ENCODE data around the gene NDUFB2. TPM values are rescaled to one million over a fixed set of nuclear protein-coding genes. Genes with fewer than 3 reads are reported as not detected.

The NDUFB2 gene
- total RNA-seq (67.9 and 77.3 TPM in 2 replicates), polyA plus RNA-seq (151 and 171 TPM in 2 replicates), polyA minus RNA-seq (40.3 and 65.3 TPM in 2 replicates)
- total RNA-seq (2013), result 94.5 TPM

GRCh38 chr7:140696680-140697446, at the start of gene NDUFB2:
Gene NDUFB2, plus strand, starts transcription at chr7:140696708. Its CDS starts 37 bp downstream, at chr7:140696745.
- ChIA-PET CTCF (interaction anchor here (0.6 to 1.8 kb wide), 2 partner anchors 22 to 118 kb away, joined by 3 to 8 read pairs; no protein-coding TSS in a partner anchor), POLR2A (interaction anchor here (0.6 to 1.4 kb wide), 4 partner anchors 20 to 1213 kb away, joined by 3 to 4 read pairs (median 4); partner anchors contain the start of genes ADCK2 and KLRG2)
- H3K27ac Mint-ChIP-seq, result peak within 1 kb of the TSS; percentile 97
- under 1% methylated on average over 82 of the region's 82 CpGs for WGBS (ENCODE audit: insufficient coverage)
- H3K9ac ChIP-seq (ENCODE audit: low read length), result peak within 1 kb of the TSS; percentile 89
- peak within 1 kb of the TSS; percentile 84 for H3K27ac ChIP-seq (ENCODE audit: low read length in 2 of 2)
- intact Hi-C loops (cut with micrococcal nuclease), result loop anchor here (1.0 to 2.0 kb wide), 5 partner anchors 21 to 1041 kb away; partner anchors contain the start of genes MKRN1, MRPS33, SLC37A3 and SSBP1
- TF ChIP-seq EZH2 (IDR thresholded peaks at IDR 0.05; ENCODE audit: borderline replicate concordance, insufficient read depth, low read depth, low read length, poor library complexity, severe bottlenecking), result no peak
- no peak for TF ChIP-seq CTCF (IDR thresholded peaks at IDR 0.05)
- peaks cover 15 to 21% of the 10 kb centered on the region in 2 donors for H3K4me1 ChIP-seq (ENCODE audit: control insufficient read depth in 2 of 2, insufficient read depth in 2 of 2, low read length in 2 of 2)
- ATAC-seq (ENCODE audit: low read depth) (peak; percentile 85), DNase-seq (peak; percentile 93)
- peaks cover 0 to 2% of the 10 kb centered on the region in 2 experiments for H3K36me3 ChIP-seq (replicated peaks in 1 of 2; ENCODE audit: control extremely low read depth in 1 of 2, control insufficient read depth in 1 of 2, extremely low read depth in 1 of 2, insufficient read depth in 2 of 2, low read length in 1 of 2)
- H3K79me2 ChIP-seq (ENCODE audit: control insufficient read depth, insufficient read depth, low read length), result peaks cover 55% of the 10 kb centered on the region
- H3K4me1 Mint-ChIP-seq, result peaks cover 37% of the 10 kb centered on the region
- peak within 1 kb of the TSS; percentile 96 for H2AFZ ChIP-seq (ENCODE audit: insufficient read depth, low read depth, low read length, poor library complexity, severe bottlenecking)
- H3K9me3 ChIP-seq (ENCODE audit: control extremely low read depth in 1 of 3, control insufficient read depth in 2 of 3, insufficient read depth in 1 of 3, low read length in 2 of 3), result no peaks in the 10 kb centered on the region
- no peaks in the 10 kb centered on the region for H3K27me3 Mint-ChIP-seq
- peak within 1 kb of the TSS; percentile 55 to 97 (median 94) for H3K4me3 ChIP-seq (ENCODE audit: control extremely low read depth in 1 of 5, extremely low read depth in 1 of 5, insufficient read depth in 1 of 5, low read depth in 2 of 5, low read length in 4 of 5)
- no peaks in the 10 kb centered on the region for H3K27me3 ChIP-seq (replicated peaks in 1 of 4; ENCODE audit: control extremely low read depth in 1 of 4, control insufficient read depth in 3 of 4, insufficient read depth in 4 of 4, low read length in 3 of 4)
- peaks cover 19% of the 10 kb centered on the region for H4K20me1 ChIP-seq (ENCODE audit: control insufficient read depth, insufficient read depth, low read length, poor library complexity, severe bottlenecking)
- H3K4me3 Mint-ChIP-seq, result peak within 1 kb of the TSS; percentile 99
- H3K9me3 Mint-ChIP-seq (ENCODE audit: insufficient read depth), result no peaks in the 10 kb centered on the region
- H3K4me2 ChIP-seq (replicated peaks; ENCODE audit: low read depth, low read length, poor library complexity, severe bottlenecking), result peak within 1 kb of the TSS; percentile 83
